ENCODE measurements around the gene INTS14.

DNA sequence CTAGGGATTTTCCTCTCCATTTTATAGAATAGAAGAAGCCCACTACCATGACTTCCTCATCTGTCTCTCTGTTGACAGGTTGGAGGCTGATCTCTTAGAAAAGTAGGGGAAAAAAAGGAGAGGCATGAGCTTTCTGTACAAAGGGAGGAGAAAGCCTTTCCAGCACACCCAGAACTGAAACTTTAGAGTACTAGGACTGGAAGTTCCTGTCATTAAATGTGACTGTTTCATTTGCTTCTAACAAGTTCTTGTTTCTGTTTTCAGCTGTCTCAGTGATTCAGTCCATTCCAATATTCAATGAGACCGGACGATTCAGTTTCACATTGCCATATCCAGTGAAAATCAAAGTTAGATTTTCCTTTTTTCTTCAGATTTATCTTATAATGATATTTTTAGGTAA, 39.0 kb downstream of the INTS14 start:
- TF ChIP-seq CTCF (IDR thresholded peaks at IDR 0.05 in 8 of 11, conservative IDR thresholded peaks at IDR 0.05 in 3 of 11), result no peak
- TF ChIP-seq POLR2A (IDR thresholded peaks at IDR 0.05), result no peak
- no peak for TF ChIP-seq POLR2AphosphoS5 (IDR thresholded peaks at IDR 0.05)

Data from spleen (tissue), 7 donors.